Measurements from ENCODE around the gene PACRG. TPM values are rescaled to one million over a fixed set of nuclear protein-coding genes. Genes with fewer than 3 reads are reported as not detected.

PACRG gene
- polyA plus RNA-seq, 1 donor from 2014 or later: 16.6 TPM

- no peaks in the 10 kb centered on the region for H3F3A ChIP-seq (ENCODE audit: insufficient read depth, low read length, poor library complexity, severe bottlenecking)
- H3K36me3 ChIP-seq (ENCODE audit: insufficient read depth, low read length): no peaks in the 10 kb centered on the region
- no peak overlapping the region for H3K9ac ChIP-seq (ENCODE audit: low read length)
- no peaks in the 10 kb centered on the region for H3K27me3 ChIP-seq (ENCODE audit: insufficient read depth, low read depth, low read length)
- no peak overlapping the region for H3K4me3 ChIP-seq (ENCODE audit: low read length)
- no peaks in the 10 kb centered on the region for H3K9me3 ChIP-seq (ENCODE audit: low read length)
- H3K27ac ChIP-seq (ENCODE audit: low read length): no peak overlapping the region
- H2AFZ ChIP-seq (ENCODE audit: low read depth, low read length): no peak overlapping the region
- TF ChIP-seq, protein P1, sequence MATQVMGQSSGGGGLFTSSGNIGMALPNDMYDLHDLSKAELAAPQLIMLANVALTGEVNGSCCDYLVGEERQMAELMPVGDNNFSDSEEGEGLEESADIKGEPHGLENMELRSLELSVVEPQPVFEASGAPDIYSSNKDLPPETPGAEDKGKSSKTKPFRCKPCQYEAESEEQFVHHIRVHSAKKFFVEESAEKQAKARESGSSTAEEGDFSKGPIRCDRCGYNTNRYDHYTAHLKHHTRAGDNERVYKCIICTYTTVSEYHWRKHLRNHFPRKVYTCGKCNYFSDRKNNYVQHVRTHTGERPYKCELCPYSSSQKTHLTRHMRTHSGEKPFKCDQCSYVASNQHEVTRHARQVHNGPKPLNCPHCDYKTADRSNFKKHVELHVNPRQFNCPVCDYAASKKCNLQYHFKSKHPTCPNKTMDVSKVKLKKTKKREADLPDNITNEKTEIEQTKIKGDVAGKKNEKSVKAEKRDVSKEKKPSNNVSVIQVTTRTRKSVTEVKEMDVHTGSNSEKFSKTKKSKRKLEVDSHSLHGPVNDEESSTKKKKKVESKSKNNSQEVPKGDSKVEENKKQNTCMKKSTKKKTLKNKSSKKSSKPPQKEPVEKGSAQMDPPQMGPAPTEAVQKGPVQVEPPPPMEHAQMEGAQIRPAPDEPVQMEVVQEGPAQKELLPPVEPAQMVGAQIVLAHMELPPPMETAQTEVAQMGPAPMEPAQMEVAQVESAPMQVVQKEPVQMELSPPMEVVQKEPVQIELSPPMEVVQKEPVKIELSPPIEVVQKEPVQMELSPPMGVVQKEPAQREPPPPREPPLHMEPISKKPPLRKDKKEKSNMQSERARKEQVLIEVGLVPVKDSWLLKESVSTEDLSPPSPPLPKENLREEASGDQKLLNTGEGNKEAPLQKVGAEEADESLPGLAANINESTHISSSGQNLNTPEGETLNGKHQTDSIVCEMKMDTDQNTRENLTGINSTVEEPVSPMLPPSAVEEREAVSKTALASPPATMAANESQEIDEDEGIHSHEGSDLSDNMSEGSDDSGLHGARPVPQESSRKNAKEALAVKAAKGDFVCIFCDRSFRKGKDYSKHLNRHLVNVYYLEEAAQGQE (IDR thresholded peaks at IDR 0.05; ENCODE audit: borderline replicate concordance): no peak
- TF ChIP-seq SMC3 (conservative IDR thresholded peaks at IDR 0.05; ENCODE audit: poor library complexity): no peak
- TF ChIP-seq, protein P2, sequence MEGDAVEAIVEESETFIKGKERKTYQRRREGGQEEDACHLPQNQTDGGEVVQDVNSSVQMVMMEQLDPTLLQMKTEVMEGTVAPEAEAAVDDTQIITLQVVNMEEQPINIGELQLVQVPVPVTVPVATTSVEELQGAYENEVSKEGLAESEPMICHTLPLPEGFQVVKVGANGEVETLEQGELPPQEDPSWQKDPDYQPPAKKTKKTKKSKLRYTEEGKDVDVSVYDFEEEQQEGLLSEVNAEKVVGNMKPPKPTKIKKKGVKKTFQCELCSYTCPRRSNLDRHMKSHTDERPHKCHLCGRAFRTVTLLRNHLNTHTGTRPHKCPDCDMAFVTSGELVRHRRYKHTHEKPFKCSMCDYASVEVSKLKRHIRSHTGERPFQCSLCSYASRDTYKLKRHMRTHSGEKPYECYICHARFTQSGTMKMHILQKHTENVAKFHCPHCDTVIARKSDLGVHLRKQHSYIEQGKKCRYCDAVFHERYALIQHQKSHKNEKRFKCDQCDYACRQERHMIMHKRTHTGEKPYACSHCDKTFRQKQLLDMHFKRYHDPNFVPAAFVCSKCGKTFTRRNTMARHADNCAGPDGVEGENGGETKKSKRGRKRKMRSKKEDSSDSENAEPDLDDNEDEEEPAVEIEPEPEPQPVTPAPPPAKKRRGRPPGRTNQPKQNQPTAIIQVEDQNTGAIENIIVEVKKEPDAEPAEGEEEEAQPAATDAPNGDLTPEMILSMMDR (IDR thresholded peaks at IDR 0.05; ENCODE audit: poor library complexity, severe bottlenecking): no peak
- TF ChIP-seq MXI1 (conservative IDR thresholded peaks at IDR 0.05; ENCODE audit: poor library complexity, severe bottlenecking): no peak
- TF ChIP-seq POLR2AphosphoS5 (IDR thresholded peaks at IDR 0.05): no peak
- no peak for TF ChIP-seq RAD21 (conservative IDR thresholded peaks at IDR 0.05)
- TF ChIP-seq EZH2 (IDR thresholded peaks at IDR 0.05; ENCODE audit: borderline replicate concordance, insufficient read depth, low read length, poor library complexity, severe bottlenecking): no peak
- no peaks in the 10 kb centered on the region for H4K20me1 ChIP-seq (ENCODE audit: insufficient read depth)
- no peaks in the 10 kb centered on the region for H3K79me2 ChIP-seq (replicated peaks; ENCODE audit: insufficient read depth, low read length)
- no peaks in the 10 kb centered on the region for H3K9me2 ChIP-seq (ENCODE audit: insufficient read depth, low read length)
- H3K4me2 ChIP-seq (ENCODE audit: low read length): no peak overlapping the region
These were observed 584.1 kb downstream of the PACRG start for GRCh38 chr6:163311830-163312229.

- Histone ChIP-seq H3K4me3 (ENCODE audit: low read length) (no peak overlapping the region), H3K9me3 (ENCODE audit: low read length) (no peaks in the 10 kb centered on the region), H4K20me1 (ENCODE audit: insufficient read depth) (no peaks in the 10 kb centered on the region), H3K4me2 (ENCODE audit: low read length) (no peak overlapping the region), H3K27ac (ENCODE audit: low read length) (no peak overlapping the region), H3K9ac (ENCODE audit: low read length) (no peak overlapping the region), H3K9me2 (ENCODE audit: insufficient read depth, low read length) (no peaks in the 10 kb centered on the region), H3K27me3 (ENCODE audit: insufficient read depth, low read depth, low read length) (no peaks in the 10 kb centered on the region), H3F3A (ENCODE audit: insufficient read depth, low read length, poor library complexity, severe bottlenecking) (no peaks in the 10 kb centered on the region), H3K36me3 (ENCODE audit: insufficient read depth, low read length) (no peaks in the 10 kb centered on the region), H3K79me2 (replicated peaks; ENCODE audit: insufficient read depth, low read length) (no peaks in the 10 kb centered on the region), H2AFZ (ENCODE audit: low read depth, low read length) (no peak overlapping the region)
- TF ChIP-seq EZH2 (IDR thresholded peaks at IDR 0.05; ENCODE audit: borderline replicate concordance, insufficient read depth, low read length, poor library complexity, severe bottlenecking) (no peak), POLR2AphosphoS5 (IDR thresholded peaks at IDR 0.05) (no peak), TAF1 (IDR thresholded peaks at IDR 0.05; ENCODE audit: low read depth) (no peak), RAD21 (conservative IDR thresholded peaks at IDR 0.05) (no peak), EP300 (conservative IDR thresholded peaks at IDR 0.05; ENCODE audit: poor library complexity, severe bottlenecking) (no peak), SMC3 (conservative IDR thresholded peaks at IDR 0.05; ENCODE audit: poor library complexity) (no peak)
- TF ChIP-seq, protein P1 (IDR thresholded peaks at IDR 0.05; ENCODE audit: borderline replicate concordance): no peak
- TF ChIP-seq, protein P2 (IDR thresholded peaks at IDR 0.05; ENCODE audit: poor library complexity, severe bottlenecking): no peak
These were observed 585.8 kb downstream of the PACRG start for GRCh38 chr6:163313566-163313965.

Measured in neural cell (in vitro differentiated cells).